GM12892 (cell line): Measurements from ENCODE around the gene CEP112.

Experiments
- DNase-seq: peaks from one replicate; pipeline ENCODE4 v3.0.0; 2011; ENCODE audit not compliant: insufficient read length
- FAIRE-seq: peaks from 2 replicates; lab custom pipeline; 2011; peaks lifted over from hg19 to GRCh38; lab: Jason Lieb, UNC
- POLR2A ChIP-seq: IDR thresholded peaks from 2 replicates; pipeline ENCODE4 v1.6.1; 2011; ENCODE audit warnings: low read depth, low read length, control low read depth
- POLR2AphosphoS5 ChIP-seq: IDR thresholded peaks from 2 replicates; pipeline ENCODE4 v1.6.1; 2011; ENCODE audit warnings: low read depth, low read length, control low read depth
- TAF1 ChIP-seq: IDR thresholded peaks from 2 replicates; pipeline ENCODE4 v1.6.1; 2011; ENCODE audit warnings: low read depth, mild to moderate bottlenecking, control low read depth, low read length, borderline replicate concordance

Gene CEP112

GRCh38 chr17:65942592-65942991 is 249.3 kb downstream of the CEP112 start:
- FAIRE-seq (no peak), DNase-seq (no peak)
- TF ChIP-seq POLR2A: no peak
- no peak for TF ChIP-seq TAF1
- no peak for TF ChIP-seq POLR2AphosphoS5

- DNase-seq (no peak), FAIRE-seq (no peak)
These were observed 250.5 kb downstream of the CEP112 start for GRCh38 chr17:65941356-65941899.

GRCh38 chr17:65936013-65936412 is 255.9 kb downstream of the CEP112 start:
- no peak for DNase-seq
- TF ChIP-seq TAF1: no peak
- TF ChIP-seq POLR2AphosphoS5: no peak
- no peak for TF ChIP-seq POLR2A
- FAIRE-seq: no peak

More at GRCh38 chr17:65941356-65941899, 250.5 kb downstream of the CEP112 start:
- TF ChIP-seq POLR2A (no peak), TAF1 (no peak), POLR2AphosphoS5 (no peak)

DNA sequence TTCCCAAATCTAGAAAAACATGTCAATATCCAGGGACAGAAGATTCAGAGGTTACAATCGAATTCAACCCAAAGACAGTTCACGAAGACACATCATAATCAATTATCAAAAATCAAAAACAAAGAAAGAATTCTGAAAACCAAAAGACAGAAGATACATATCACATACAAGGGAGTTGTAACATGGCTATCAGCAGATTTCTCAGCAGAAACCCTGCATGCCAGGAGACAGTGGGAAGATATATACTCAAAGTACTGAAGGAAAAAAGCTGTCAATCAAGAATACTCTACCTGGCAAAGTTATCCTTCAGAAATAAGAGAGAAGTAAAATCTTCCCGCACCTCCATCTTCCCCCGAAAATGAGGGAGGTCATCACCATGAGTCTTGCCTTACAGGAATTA is 258.6 kb downstream of the CEP112 start:
- no peak for FAIRE-seq
- no peak for TF ChIP-seq POLR2A
- TF ChIP-seq POLR2AphosphoS5: no peak
- no peak for TF ChIP-seq TAF1
- no peak for DNase-seq

DNA sequence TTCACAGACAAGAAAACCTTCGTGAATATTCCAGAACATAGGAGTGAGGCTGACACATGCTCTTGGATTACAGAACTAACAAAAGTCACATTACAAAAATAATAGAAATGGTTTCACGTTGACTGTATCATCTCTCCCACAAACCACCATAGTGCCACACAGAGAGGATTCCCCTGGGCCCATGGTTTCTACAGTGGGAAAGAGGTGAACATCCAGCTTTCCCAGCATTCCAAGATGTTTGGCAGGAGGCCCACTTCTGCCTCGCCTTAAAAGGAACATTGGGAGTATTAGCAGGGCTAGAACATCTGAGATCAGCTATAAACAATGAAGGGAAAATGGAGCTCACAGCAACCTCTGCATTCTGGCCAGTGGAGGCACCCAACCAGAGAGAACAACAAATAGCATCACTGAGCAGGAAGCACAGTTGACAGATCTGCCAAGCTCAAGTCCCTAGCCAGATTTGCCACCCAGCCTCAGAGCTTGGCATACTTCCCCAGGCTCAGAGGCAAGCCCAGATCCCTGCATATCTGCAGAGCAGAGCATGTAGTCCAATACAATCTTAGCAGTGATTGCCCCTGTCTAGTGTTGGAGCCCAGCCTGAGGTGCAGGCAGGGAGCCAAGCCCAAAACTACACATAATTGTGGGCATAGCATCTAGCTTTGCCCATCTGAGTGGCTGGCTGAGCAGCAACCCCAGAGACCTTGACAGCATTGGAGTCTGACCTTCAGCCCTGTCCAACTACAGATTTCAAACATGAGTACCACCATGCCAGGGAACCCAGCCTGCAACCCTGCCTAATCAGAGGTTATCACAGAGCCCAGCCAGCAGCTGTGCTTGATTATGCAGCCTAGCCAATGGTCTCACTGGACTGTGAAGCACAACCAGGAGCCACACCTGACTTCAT is 260.4 kb downstream of the CEP112 start:
- FAIRE-seq (no peak), DNase-seq (no peak)
- no peak for TF ChIP-seq TAF1
- no peak for TF ChIP-seq POLR2A
- TF ChIP-seq POLR2AphosphoS5: no peak

DNA sequence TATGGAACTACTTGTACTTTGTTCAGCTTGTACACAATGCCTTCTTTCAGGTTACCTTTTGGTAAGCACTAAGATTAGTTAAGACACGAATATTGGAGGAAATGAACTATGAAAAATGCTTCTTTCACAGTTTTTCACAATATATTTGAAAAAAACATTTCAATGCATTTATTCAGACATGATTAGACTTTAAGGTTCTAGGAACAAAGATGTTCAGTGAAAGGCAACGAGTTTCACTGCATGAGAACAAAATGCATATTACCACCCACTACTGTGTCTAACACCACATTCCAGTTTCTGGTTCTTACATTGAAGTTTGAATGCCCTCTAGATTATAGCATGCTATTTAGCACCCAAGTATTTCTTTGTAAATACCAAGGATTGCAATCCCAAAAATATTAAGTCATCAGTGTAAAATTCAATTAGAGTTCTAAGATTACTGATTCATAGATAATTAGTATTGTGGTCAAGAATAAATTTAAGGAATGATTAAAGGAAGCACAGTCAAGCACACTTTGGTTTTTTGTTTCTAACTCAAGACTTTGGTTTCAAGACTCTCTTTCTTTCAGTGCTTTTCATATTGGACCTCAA is 261.7 kb downstream of the CEP112 start:
- TF ChIP-seq POLR2A: no peak
- FAIRE-seq (no peak), DNase-seq (no peak)

GRCh38 chr17:65926599-65926998 is 265.3 kb downstream of the CEP112 start:
- TF ChIP-seq POLR2A (no peak), TAF1 (no peak), POLR2AphosphoS5 (no peak)
- FAIRE-seq: no peak
- DNase-seq: no peak

DNA sequence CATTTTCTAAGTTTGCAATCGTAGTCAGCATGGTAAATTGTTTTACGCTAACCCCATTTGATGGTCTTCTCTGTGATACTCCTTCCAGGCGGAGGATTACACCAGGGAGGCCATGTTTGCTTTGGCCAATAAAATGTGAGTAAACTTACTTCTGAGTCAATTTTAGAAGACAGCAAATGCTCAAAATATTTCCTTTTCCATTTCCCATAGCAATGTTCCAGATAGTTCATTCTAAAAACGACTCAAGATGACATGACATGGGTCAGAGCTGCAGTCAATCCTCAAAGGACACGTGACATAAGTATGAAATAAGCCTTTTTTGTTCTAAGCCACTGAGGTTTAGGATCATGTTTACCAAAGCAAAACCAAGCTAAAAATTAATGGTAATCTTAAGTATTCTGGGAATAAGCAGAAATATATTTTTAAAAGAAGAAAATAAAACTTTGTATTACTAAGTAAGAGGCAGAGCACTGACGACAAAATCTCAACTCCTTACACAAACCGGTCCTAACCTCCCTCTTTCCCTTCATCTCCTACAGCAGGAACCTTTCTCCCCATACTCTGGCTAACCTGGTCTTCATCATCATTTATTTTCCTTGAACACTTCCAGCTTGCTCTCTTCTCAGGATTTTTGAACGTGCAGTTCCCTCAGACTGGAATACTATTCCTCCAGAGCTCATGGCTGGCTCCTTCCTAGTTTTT is 266.2 kb downstream of the CEP112 start:
- FAIRE-seq (no peak), DNase-seq (no peak)
- TF ChIP-seq POLR2A: no peak
- no peak for TF ChIP-seq TAF1
- no peak for TF ChIP-seq POLR2AphosphoS5

GRCh38 chr17:65920996-65921395 is 270.9 kb downstream of the CEP112 start:
- DNase-seq (no peak), FAIRE-seq (no peak)
- TF ChIP-seq TAF1: no peak
- TF ChIP-seq POLR2A: no peak
- TF ChIP-seq POLR2AphosphoS5: no peak

- TF ChIP-seq POLR2AphosphoS5 (no peak), POLR2A (no peak), TAF1 (no peak)
- FAIRE-seq (no peak), DNase-seq (no peak)
These were observed 273.0 kb downstream of the CEP112 start for GRCh38 chr17:65918916-65919315.

DNA sequence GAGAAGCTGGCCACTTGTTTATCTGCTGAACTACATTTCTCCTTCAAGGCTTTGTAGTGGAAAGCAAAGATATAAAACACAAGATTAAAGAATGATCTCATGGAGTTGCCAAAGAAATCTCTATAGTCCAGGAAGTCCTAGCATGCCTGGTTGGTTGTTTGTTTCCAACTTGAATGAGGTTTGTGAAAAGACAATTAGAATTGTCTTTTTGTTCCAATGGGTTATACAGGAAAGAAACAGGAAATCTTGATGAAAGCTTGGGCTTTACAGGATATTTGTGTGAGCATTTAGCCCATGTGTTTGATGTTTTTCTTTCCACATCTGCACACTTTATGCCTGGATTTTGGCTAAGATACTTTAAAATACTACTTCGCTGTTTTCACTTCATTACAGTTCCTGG is 273.4 kb downstream of the CEP112 start:
- FAIRE-seq: no peak

DNA sequence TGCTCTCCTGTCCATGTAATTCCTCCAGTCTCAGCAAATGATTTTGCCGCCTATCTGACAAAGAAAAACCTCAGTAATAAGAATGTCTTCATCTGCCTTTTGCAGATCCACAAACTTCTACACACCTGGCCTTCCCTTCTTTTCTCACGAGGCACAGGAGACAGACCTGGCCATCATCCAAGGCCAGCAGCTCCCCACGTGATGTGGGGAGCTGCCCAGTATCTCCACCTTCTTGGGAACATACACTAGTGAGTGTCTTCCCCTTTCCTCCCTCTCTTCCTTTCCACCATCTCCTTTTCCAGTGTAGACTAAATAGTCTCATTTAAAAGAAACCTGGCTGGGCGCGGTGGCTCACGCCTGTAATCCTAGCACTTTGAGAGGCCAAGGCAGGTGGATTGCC is 274.4 kb downstream of the CEP112 start:
- DNase-seq (no peak), FAIRE-seq (no peak)
- no peak for TF ChIP-seq TAF1
- TF ChIP-seq POLR2A: no peak
- TF ChIP-seq POLR2AphosphoS5: no peak

More for the DNA sequence above, 273.4 kb downstream of the CEP112 start:
- no peak for DNase-seq
- no peak for TF ChIP-seq POLR2AphosphoS5

DNA sequence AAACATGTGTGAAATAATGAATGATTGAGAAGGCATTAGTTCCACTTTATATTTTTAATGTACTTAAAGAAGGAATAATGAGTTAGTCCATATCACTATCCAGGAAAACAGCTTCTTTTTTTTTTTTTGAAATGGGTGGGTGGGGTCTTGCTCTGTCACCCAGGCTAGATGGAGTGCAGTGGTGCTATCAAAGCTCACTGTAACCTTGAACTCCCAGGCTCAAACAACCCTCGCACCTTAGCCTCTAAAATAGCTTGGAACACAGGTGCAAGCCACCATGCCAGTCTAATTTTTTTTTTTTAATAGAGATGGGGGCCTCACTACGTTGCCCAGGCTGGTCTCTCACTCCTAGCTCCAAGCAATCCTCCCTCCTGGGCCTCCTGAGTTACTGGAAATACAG is 275.5 kb downstream of the CEP112 start:
- FAIRE-seq (no peak), DNase-seq (no peak)
- TF ChIP-seq TAF1: no peak
- no peak for TF ChIP-seq POLR2AphosphoS5
- no peak for TF ChIP-seq POLR2A
